OCI-LY7 (cell line): ENCODE results near the gene KLHDC8B. TPM values are rescaled to one million over a fixed set of nuclear protein-coding genes. Genes with fewer than 3 reads are reported as not detected.

Experiments used
- BruUV-seq: library from RNA; stranded (reverse); fragments of 400-500 nt; replicated peaks from 2 replicates; lab custom pipeline; 2021; lab: Mats Ljungman, UMichigan
- CTCF ChIA-PET: fragments of 300-600 bp; sonication (Branson Sonifier 250); formaldehyde crosslinking; loops from one replicate; lab custom pipeline; 2022; ENCODE audit warnings: antibody characterized with exemption; ENCODE audit not compliant: unreplicated experiment; lab: Charles Lee
- POLR2A ChIA-PET: fragments of 300-600 bp; sonication (Branson Sonifier 250); formaldehyde crosslinking; loops from one replicate; lab custom pipeline; 2022; ENCODE audit warnings: antibody characterized with exemption; lab: Charles Lee
- DNase-seq: peaks from one replicate; pipeline ENCODE4 v3.0.0-alpha.2; 2015; ENCODE audit warnings: low spot score
- H2AFZ ChIP-seq: fragments of 200-600 bp; sonication (generic), shearing (Covaris generic); 2 replicates; pipeline ENCODE4 v1.6.1; 2014; ENCODE audit warnings: mild to moderate bottlenecking, antibody characterized with exemption, low read length, moderate library complexity
- H3K27ac ChIP-seq: fragments of 200-600 bp; sonication (generic); 2 replicates; pipeline ENCODE4 v1.5.1; 2014; ENCODE audit warnings: mixed run types, low read depth, mild to moderate bottlenecking, moderate library complexity, low read length, inconsistent platforms; ENCODE audit not compliant: poor library complexity, severe bottlenecking
- H3K36me3 ChIP-seq: fragments of 200-600 bp; sonication (generic); 2 replicates; pipeline ENCODE4 v1.6.1; 2014; ENCODE audit warnings: mild to moderate bottlenecking, antibody characterized with exemption, low read length, moderate library complexity, mixed read lengths; ENCODE audit not compliant: insufficient read depth
- H3K4me1 ChIP-seq: fragments of 200-600 bp; sonication (generic); 2 replicates; pipeline ENCODE4 v1.5.1; 2014; ENCODE audit warnings: mild to moderate bottlenecking, low read length; ENCODE audit not compliant: insufficient read depth, poor library complexity, severe bottlenecking
- H3K4me2 ChIP-seq: fragments of 200-600 bp; sonication (generic); 2 replicates; pipeline ENCODE4 v1.6.1; 2014; ENCODE audit warnings: mild to moderate bottlenecking, low read length
- H3K4me3 ChIP-seq: fragments of 200-600 bp; sonication (generic); 2 replicates; pipeline ENCODE4 v1.5.1; 2014; ENCODE audit warnings: mild to moderate bottlenecking, low read depth, low read length; ENCODE audit not compliant: poor library complexity, severe bottlenecking
- H3K79me2 ChIP-seq: fragments of 200-600 bp; sonication (generic); 2 replicates; pipeline ENCODE4 v1.6.1; 2016; ENCODE audit warnings: low read depth, mild to moderate bottlenecking, low read length, moderate library complexity, mixed read lengths; ENCODE audit not compliant: insufficient read depth
- H3K9me2 ChIP-seq: fragments of 200-600 bp; sonication (generic); 2 replicates; pipeline ENCODE4 v1.6.1; 2016; ENCODE audit warnings: mild to moderate bottlenecking, low read length, mixed read lengths; ENCODE audit not compliant: insufficient read depth
- H3K9me3 ChIP-seq: fragments of 200-600 bp; sonication (generic); 2 replicates; pipeline ENCODE4 v1.6.1; 2014; ENCODE audit warnings: mild to moderate bottlenecking, mixed run types, low read length, mixed read lengths
- H4K20me1 ChIP-seq: fragments of 200-600 bp; sonication (generic); 2 replicates; pipeline ENCODE4 v1.6.1; 2014; ENCODE audit warnings: mild to moderate bottlenecking, antibody characterized with exemption, low read length, moderate library complexity, mixed read lengths; ENCODE audit not compliant: insufficient read depth
- EZH2phosphoT487 ChIP-seq: fragments of 200-600 bp; sonication (generic); IDR thresholded peaks from 2 replicates; pipeline ENCODE4 v1.6.1; 2018; ENCODE audit warnings: low read depth, borderline replicate concordance, mild to moderate bottlenecking, mixed run types, antibody characterized with exemption, low read length, moderate library complexity, mixed read lengths
- intact Hi-C: fragments of 100-400 bp; cut with micrococcal nuclease; formaldehyde crosslinking; loops from one replicate; pipeline ENCODE4 v1.10.0; 2022; ENCODE audit not compliant: unreplicated experiment
- total RNA-seq, 2 experiments: library from RNA; depleted of rRNA in 1 of 2; stranded (reverse); fragments of >200 nt in 1 of 2; shearing (Covaris generic) in 1 of 2; gene quantifications; 2 replicates each; pipeline ENCODE4 v1.2.3, GENCODE V29; 2014 to 2022
- TF ChIP-seq, protein P1 (sequence below): fragments of 200-600 bp; sonication (generic); conservative IDR thresholded peaks from 2 replicates; pipeline ENCODE4 v1.5.1; 2014; ENCODE audit warnings: mild to moderate bottlenecking, antibody characterized with exemption, low read length, moderate library complexity, mixed read lengths

The KLHDC8B gene
- total RNA-seq, 2 experiments from 2014 or later, result 0.69 to 0.91 TPM

DNA sequence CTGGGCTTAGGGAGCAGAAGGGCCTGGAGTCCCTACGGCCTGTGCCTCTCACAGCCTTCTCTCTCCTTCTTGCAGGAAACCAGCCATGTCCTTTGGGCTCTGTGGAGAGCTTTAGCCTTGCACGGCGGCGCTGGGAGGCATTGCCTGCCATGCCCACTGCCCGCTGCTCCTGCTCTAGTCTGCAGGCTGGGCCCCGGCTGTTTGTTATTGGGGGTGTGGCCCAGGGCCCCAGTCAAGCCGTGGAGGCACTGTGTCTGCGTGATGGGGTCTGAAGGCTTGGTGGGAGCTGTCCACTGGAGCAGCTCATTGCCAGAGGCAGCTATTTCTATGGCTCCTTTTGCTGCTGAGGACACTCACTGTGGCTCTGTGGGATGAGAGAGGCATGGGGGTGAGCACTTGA is 4.1 kb downstream of the KLHDC8B start:
- Histone ChIP-seq H3K9me2 (no peaks in the 10 kb centered on the region), H4K20me1 (no peaks in the 10 kb centered on the region), H3K27ac (no peak overlapping the region), H3K4me2 (no peak overlapping the region), H2AFZ (no peak overlapping the region), H3K36me3 (no peaks in the 10 kb centered on the region), H3K4me3 (no peak overlapping the region), H3K9me3 (no peaks in the 10 kb centered on the region), H3K4me1 (peaks cover 6% of the 10 kb centered on the region), H3K79me2 (no peaks in the 10 kb centered on the region)
- BruUV-seq, result no TSS peak
- ChIA-PET CTCF (interaction anchor here (0.5 to 0.6 kb wide), 2 partner anchors 98 to 993 kb away, joined by 3 read pairs; no protein-coding TSS in a partner anchor), POLR2A (interaction anchor here (0.6 kb wide), 1 partner anchor 83 kb away, joined by 3 read pairs; no protein-coding TSS in a partner anchor)
- intact Hi-C loops, result no loop called here
- no peak for DNase-seq
- TF ChIP-seq, protein P1, sequence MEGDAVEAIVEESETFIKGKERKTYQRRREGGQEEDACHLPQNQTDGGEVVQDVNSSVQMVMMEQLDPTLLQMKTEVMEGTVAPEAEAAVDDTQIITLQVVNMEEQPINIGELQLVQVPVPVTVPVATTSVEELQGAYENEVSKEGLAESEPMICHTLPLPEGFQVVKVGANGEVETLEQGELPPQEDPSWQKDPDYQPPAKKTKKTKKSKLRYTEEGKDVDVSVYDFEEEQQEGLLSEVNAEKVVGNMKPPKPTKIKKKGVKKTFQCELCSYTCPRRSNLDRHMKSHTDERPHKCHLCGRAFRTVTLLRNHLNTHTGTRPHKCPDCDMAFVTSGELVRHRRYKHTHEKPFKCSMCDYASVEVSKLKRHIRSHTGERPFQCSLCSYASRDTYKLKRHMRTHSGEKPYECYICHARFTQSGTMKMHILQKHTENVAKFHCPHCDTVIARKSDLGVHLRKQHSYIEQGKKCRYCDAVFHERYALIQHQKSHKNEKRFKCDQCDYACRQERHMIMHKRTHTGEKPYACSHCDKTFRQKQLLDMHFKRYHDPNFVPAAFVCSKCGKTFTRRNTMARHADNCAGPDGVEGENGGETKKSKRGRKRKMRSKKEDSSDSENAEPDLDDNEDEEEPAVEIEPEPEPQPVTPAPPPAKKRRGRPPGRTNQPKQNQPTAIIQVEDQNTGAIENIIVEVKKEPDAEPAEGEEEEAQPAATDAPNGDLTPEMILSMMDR, result no peak
- no peak for TF ChIP-seq EZH2phosphoT487

DNA sequence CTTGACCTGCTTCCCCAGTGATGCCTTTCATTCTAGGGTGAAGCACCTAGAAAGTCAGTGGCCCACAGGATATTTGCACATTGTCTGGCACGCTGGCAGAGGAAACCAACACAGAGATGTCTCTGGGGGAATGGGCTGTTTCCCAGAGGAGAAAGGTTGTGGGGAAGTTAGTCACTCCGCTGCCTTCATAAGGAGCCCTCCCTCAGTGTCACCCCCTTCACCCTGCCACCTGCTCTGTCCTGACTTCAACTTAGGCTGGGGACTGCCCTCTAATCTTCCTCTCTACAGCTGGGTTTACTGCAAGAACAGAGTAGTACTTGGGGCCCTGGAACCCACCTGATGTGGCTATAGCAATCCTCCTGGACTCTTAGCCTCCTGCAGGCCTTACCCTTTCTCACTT is 5.7 kb downstream of the KLHDC8B start:
- Histone ChIP-seq H3K79me2 (no peaks in the 10 kb centered on the region), H3K4me3 (no peak overlapping the region), H3K9me3 (no peaks in the 10 kb centered on the region), H2AFZ (no peak overlapping the region), H3K27ac (no peak overlapping the region), H3K4me2 (no peak overlapping the region), H3K4me1 (no peaks in the 10 kb centered on the region), H4K20me1 (no peaks in the 10 kb centered on the region), H3K36me3 (no peaks in the 10 kb centered on the region), H3K9me2 (no peaks in the 10 kb centered on the region)
- CTCF ChIA-PET, result no interaction called here
- intact Hi-C loops, result no loop called here
- TF ChIP-seq, protein P1, result no peak
- no peak for TF ChIP-seq EZH2phosphoT487
- no TSS peak for BruUV-seq
- POLR2A ChIA-PET, result no interaction called here
- DNase-seq, result no peak

DNA sequence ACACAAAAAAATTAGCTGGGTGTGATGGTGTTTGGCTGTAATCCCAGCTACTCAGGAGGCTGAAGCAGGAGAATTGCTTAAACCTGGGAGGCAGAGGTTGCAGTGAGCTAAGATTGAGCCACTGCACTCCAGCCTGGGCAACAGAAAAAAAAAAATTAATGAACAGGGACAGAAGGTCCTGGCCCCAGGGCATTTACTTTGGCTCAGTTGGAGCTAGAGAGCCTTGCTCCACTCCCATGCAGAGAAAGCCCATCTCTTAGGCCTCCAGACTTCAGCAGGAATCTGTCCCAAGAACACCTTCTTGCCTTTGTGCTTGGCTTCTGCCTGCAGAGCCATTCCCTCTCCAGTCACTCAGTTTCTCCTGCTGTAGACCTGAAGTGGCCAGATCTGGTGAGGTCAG is 8.7 kb downstream of the KLHDC8B start:
- Histone ChIP-seq H3K9me3 (no peaks in the 10 kb centered on the region), H3K79me2 (no peaks in the 10 kb centered on the region), H3K9me2 (no peaks in the 10 kb centered on the region), H4K20me1 (no peaks in the 10 kb centered on the region), H3K4me2 (no peak overlapping the region), H3K4me3 (no peak overlapping the region), H2AFZ (no peak overlapping the region), H3K36me3 (no peaks in the 10 kb centered on the region), H3K4me1 (no peaks in the 10 kb centered on the region), H3K27ac (no peak overlapping the region)
- POLR2A ChIA-PET, result no interaction called here
- CTCF ChIA-PET, result no interaction called here
- no peak for TF ChIP-seq EZH2phosphoT487
- DNase-seq, result no peak
- no TSS peak for BruUV-seq
- intact Hi-C loops, result no loop called here
